Gastrocnemius medialis (tissue), 4 donors: ENCODE measurements around the gene EPB41L4B. TPM values are rescaled to one million over a fixed set of nuclear protein-coding genes. Genes with fewer than 3 reads are reported as not detected.

ENCODE experiments used
- ATAC-seq, 2 donors: fragments of 150-250 bp; one replicate each; pipeline ENCODE4 v1.9.1; 2016
- DNase-seq, 2 donors: peaks; one replicate each; pipeline ENCODE4 v3.0.0-alpha.2; 2019
- H3K27ac ChIP-seq, 4 donors: fragments of 200-600 bp; sonication (generic); 1 replicate in 1 of 4; 2 replicates in 3 of 4; pipeline ENCODE4 v1.5.1; 2016 to 2018; ENCODE audit warnings: mild to moderate bottlenecking in 2 of 4, moderate library complexity in 1 of 4
- H3K27me3 ChIP-seq, 3 donors: fragments of 200-600 bp; sonication (generic) in 2 of 3; 1 replicate in 1 of 3; 2 replicates in 2 of 3; pipeline versions ENCODE4 v1.5.1 to v1.6.0; 2016 to 2019; ENCODE audit warnings: mild to moderate bottlenecking in 1 of 3, moderate library complexity in 1 of 3
- H3K36me3 ChIP-seq, 2 donors: fragments of 200-600 bp; sonication (generic) in 1 of 2; one replicate each; pipeline ENCODE4 v1.5.1; 2017 to 2018
- H3K4me1 ChIP-seq, 2 donors: fragments of 200-600 bp; sonication (generic) in 1 of 2; one replicate each; pipeline ENCODE4 v1.5.1; 2016 to 2017; ENCODE audit warnings: mild to moderate bottlenecking in 2 of 2
- H3K4me3 ChIP-seq, 4 donors: fragments of 200-600 bp; sonication (generic) in 3 of 4; 1 replicate in 1 of 4; 2 replicates in 3 of 4; pipeline ENCODE4 v1.5.1; 2016 to 2019; ENCODE audit warnings: mild to moderate bottlenecking in 2 of 4
- H3K9me3 ChIP-seq, 3 donors: fragments of 200-600 bp; sonication (generic) in 2 of 3; 1 replicate in 1 of 3; 2 replicates in 2 of 3; pipeline ENCODE4 v1.5.1; 2016 to 2019
- CTCF ChIP-seq, 5 experiments: fragments of 450-650 bp in 3 of 5; fragments of 200-600 bp in 2 of 5; sonication (generic) in 2 of 5; IDR thresholded peaks in 4 of 5; conservative IDR thresholded peaks in 1 of 5; 1 replicate in 4 of 5; 2 replicates in 1 of 5; pipeline ENCODE4 v1.5.1; 2016 to 2019; ENCODE audit warnings: antibody characterized with exemption in 5 of 5, mild to moderate bottlenecking in 3 of 5, moderate library complexity in 3 of 5
- POLR2A ChIP-seq, 2 donors: fragments of 450-650 bp; IDR thresholded peaks; one replicate each; pipeline ENCODE4 v1.6.1; 2017; ENCODE audit warnings: antibody characterized with exemption in 2 of 2, mild to moderate bottlenecking in 2 of 2, moderate library complexity in 2 of 2
- in situ Hi-C, 4 donors: fragments of 200-750 bp; cut with MboI; loops; one replicate each; pipeline versions ENCODE4 v1.15.0 to v1.8.0; 2017; ENCODE audit warnings: low sequenced_read_pairs in 4 of 4
- intact Hi-C: fragments of 100-400 bp; cut with DNase I; formaldehyde crosslinking; loops from one replicate; pipeline ENCODE4 v1.15.1; 2023; ENCODE audit warnings: low total_unique reads
- total RNA-seq, 4 donors: library from RNA; depleted of rRNA; stranded (reverse); fragments of >200 nt; gene quantifications; one replicate each; pipeline versions ENCODE4 v1.1.0 to v1.2.3, GENCODE V29; 2016

EPB41L4B gene
- total RNA-seq, 4 donors from 2014 or later, result 3.8 to 6.9 (median 6.1) TPM

GRCh38 chr9:109192732-109193361, 128.0 kb downstream of the EPB41L4B start:
- TF ChIP-seq POLR2A (IDR thresholded peaks at IDR 0.05) (no peak), CTCF (IDR thresholded peaks at IDR 0.05 in 4 of 5, conservative IDR thresholded peaks at IDR 0.05 in 1 of 5) (no peak)
- in situ Hi-C loops, result no loop called here
- DNase-seq, result no peak
- no peaks in the 10 kb centered on the region for H3K4me1 ChIP-seq
- no peak overlapping the region for H3K27ac ChIP-seq
- H3K9me3 ChIP-seq, result no peaks in the 10 kb centered on the region
- H3K36me3 ChIP-seq, result peaks cover 0 to 8% of the 10 kb centered on the region in 2 donors
- no peak overlapping the region for H3K4me3 ChIP-seq
- ATAC-seq, result no peak
- no peaks in the 10 kb centered on the region for H3K27me3 ChIP-seq
- intact Hi-C loops, result no loop called here

- DNase-seq, result no peak
- Histone ChIP-seq H3K4me3 (no peak overlapping the region), H3K9me3 (no peaks in the 10 kb centered on the region), H3K4me1 (no peaks in the 10 kb centered on the region), H3K36me3 (peaks cover 0 to 8% of the 10 kb centered on the region in 2 donors), H3K27ac (no peak overlapping the region), H3K27me3 (no peaks in the 10 kb centered on the region)
- intact Hi-C loops (no loop called here), in situ Hi-C loops (no loop called here)
- TF ChIP-seq POLR2A (IDR thresholded peaks at IDR 0.05) (no peak), CTCF (IDR thresholded peaks at IDR 0.05 in 4 of 5, conservative IDR thresholded peaks at IDR 0.05 in 1 of 5) (no peak)
- no peak for ATAC-seq
Measured at GRCh38 chr9:109191746-109192145, 129.1 kb downstream of the EPB41L4B start.

- ATAC-seq (no peak), DNase-seq (no peak)
- TF ChIP-seq POLR2A (IDR thresholded peaks at IDR 0.05), result no peak
- Histone ChIP-seq H3K9me3 (no peaks in the 10 kb centered on the region), H3K36me3 (peaks cover 0 to 8% of the 10 kb centered on the region in 2 donors), H3K4me1 (no peaks in the 10 kb centered on the region), H3K4me3 (no peak overlapping the region), H3K27me3 (no peaks in the 10 kb centered on the region), H3K27ac (no peak overlapping the region)
- in situ Hi-C loops, result no loop called here
- intact Hi-C loops, result no loop called here
Measured at GRCh38 chr9:109190151-109190550, 130.7 kb downstream of the EPB41L4B start.

- ATAC-seq (no peak), DNase-seq (no peak)
- no peaks in the 10 kb centered on the region for H3K9me3 ChIP-seq
- H3K27me3 ChIP-seq, result no peaks in the 10 kb centered on the region
- no peak overlapping the region for H3K4me3 ChIP-seq
- no peaks in the 10 kb centered on the region for H3K4me1 ChIP-seq
- H3K27ac ChIP-seq, result no peak overlapping the region
- intact Hi-C loops, result no loop called here
- H3K36me3 ChIP-seq, result peaks cover 0 to 4% of the 10 kb centered on the region in 2 donors
- in situ Hi-C loops, result no loop called here
- TF ChIP-seq CTCF (IDR thresholded peaks at IDR 0.05 in 4 of 5, conservative IDR thresholded peaks at IDR 0.05 in 1 of 5), result no peak
- TF ChIP-seq POLR2A (IDR thresholded peaks at IDR 0.05), result no peak
Measured at GRCh38 chr9:109186857-109187520, 133.9 kb downstream of the EPB41L4B start.

- Histone ChIP-seq H3K27me3 (no peaks in the 10 kb centered on the region), H3K9me3 (no peaks in the 10 kb centered on the region), H3K36me3 (no peaks in the 10 kb centered on the region), H3K4me3 (no peak overlapping the region), H3K4me1 (no peaks in the 10 kb centered on the region), H3K27ac (no peak overlapping the region)
- intact Hi-C loops (loop anchor here (2.0 kb wide), 1 partner anchor 138 kb away; the partner anchor contains the start of gene EPB41L4B), in situ Hi-C loops (no loop called here)
- no peak for TF ChIP-seq POLR2A (IDR thresholded peaks at IDR 0.05)
- peak in 1 of 5 experiments; percentile 6 for TF ChIP-seq CTCF (IDR thresholded peaks at IDR 0.05 in 4 of 5, conservative IDR thresholded peaks at IDR 0.05 in 1 of 5)
- DNase-seq (no peak), ATAC-seq (peak in 1 of 2 donors; percentile 42)
Measured at GRCh38 chr9:109182940-109183798, 137.7 kb downstream of the EPB41L4B start.
